Small intestine (tissue), 7 donors: ENCODE measurements around the gene MME. TPM values are rescaled to one million over a fixed set of nuclear protein-coding genes. Genes with fewer than 3 reads are reported as not detected.
A peak's percentile ranks its signal among the peaks of the same experiment; 100 is the strongest.

Experiments used
- DNase-seq, 2 donors: peaks; one replicate each; pipeline versions ENCODE4 v3.0.0 to v3.0.0-alpha.2; 2013
- FAIRE-seq: peaks from 2 replicates; lab custom pipeline; 2012; peaks lifted over from hg19 to GRCh38; lab: Jason Lieb, UNC
- H3K27ac ChIP-seq, 3 donors: one replicate each; pipeline ENCODE4 v1.5.1; 2013; ENCODE audit warnings: low read length in 2 of 3, mild to moderate bottlenecking in 2 of 3, control low read depth in 1 of 3, inconsistent platforms in 1 of 3, low read depth in 1 of 3, moderate library complexity in 1 of 3
- H3K27me3 ChIP-seq, 3 donors: one replicate each; pipeline ENCODE4 v1.6.1; 2013; ENCODE audit warnings: low read length in 3 of 3, inconsistent platforms in 1 of 3; ENCODE audit not compliant: control insufficient read depth in 3 of 3, insufficient read depth in 3 of 3
- H3K36me3 ChIP-seq, 3 donors: one replicate each; pipeline ENCODE4 v1.6.1; 2013; ENCODE audit warnings: low read length in 3 of 3, inconsistent platforms in 1 of 3, low read depth in 1 of 3, mild to moderate bottlenecking in 1 of 3, moderate library complexity in 1 of 3; ENCODE audit not compliant: control insufficient read depth in 3 of 3, insufficient read depth in 2 of 3
- H3K4me1 ChIP-seq, 3 donors: one replicate each; pipeline ENCODE4 v1.6.1; 2013; ENCODE audit warnings: low read length in 2 of 3, inconsistent platforms in 1 of 3, low read depth in 1 of 3, mild to moderate bottlenecking in 1 of 3, moderate library complexity in 1 of 3; ENCODE audit not compliant: control insufficient read depth in 3 of 3, insufficient read depth in 2 of 3
- H3K4me3 ChIP-seq, 3 donors: one replicate each; pipeline ENCODE4 v1.5.1; 2013; ENCODE audit warnings: low read length in 3 of 3, control low read depth in 1 of 3, inconsistent platforms in 1 of 3, low read depth in 1 of 3, mild to moderate bottlenecking in 1 of 3, moderate library complexity in 1 of 3
- H3K9me3 ChIP-seq, 2 donors: one replicate each; pipeline ENCODE4 v1.6.1; 2013; ENCODE audit warnings: low read depth in 1 of 2, low read length in 1 of 2; ENCODE audit not compliant: control insufficient read depth in 2 of 2, insufficient read depth in 1 of 2
- WGBS, 3 donors: extraction: QIAGEN DNeasy Blood & Tissue Kit; methylation state at CpG; one replicate each; pipeline ENCODE4 v1.1.7; 2013; 5-methylcytosine and 5-hydroxymethylcytosine counted together
- polyA plus RNA-seq, 4 donors: library from polyadenylated mRNA; stranded (reverse) in 3 of 4; unstranded in 1 of 4; fragments of 200-250 nt in 3 of 4; fragments of 120-200 nt in 1 of 4; gene quantifications; one replicate each; pipeline versions ENCODE4 v1.2.1 to v1.2.3, GENCODE V29; 2013
- donor health status: healthy with polysubstance abuse.
- donor health status: control.
- donor health status: control.
- donor health status: Bipolar disorder and iron deficiency.
- donor health status: healthy.

MME gene
- polyA plus RNA-seq, 4 donors: 62.1 to 206 (median 132) TPM

- Histone ChIP-seq H3K27ac (peak overlapping the region in 1 of 3 donors; percentile 78), H3K36me3 (peaks cover 0 to 3% (median 1%) of the 10 kb centered on the region in 3 donors), H3K4me3 (no peak overlapping the region), H3K9me3 (peaks cover 0 to 2% of the 10 kb centered on the region in 2 donors), H3K4me1 (peaks cover 0 to 19% (median 2%) of the 10 kb centered on the region in 3 donors), H3K27me3 (no peaks in the 10 kb centered on the region)
- DNase-seq: no peak
- no peak for FAIRE-seq
- WGBS, 3 donors: 70 to 80% (median 79%) methylated on average over 9 of the region's 9 CpGs
Measured at GRCh38 chr3:155158346-155159037, 78.4 kb downstream of the MME start.

DNA sequence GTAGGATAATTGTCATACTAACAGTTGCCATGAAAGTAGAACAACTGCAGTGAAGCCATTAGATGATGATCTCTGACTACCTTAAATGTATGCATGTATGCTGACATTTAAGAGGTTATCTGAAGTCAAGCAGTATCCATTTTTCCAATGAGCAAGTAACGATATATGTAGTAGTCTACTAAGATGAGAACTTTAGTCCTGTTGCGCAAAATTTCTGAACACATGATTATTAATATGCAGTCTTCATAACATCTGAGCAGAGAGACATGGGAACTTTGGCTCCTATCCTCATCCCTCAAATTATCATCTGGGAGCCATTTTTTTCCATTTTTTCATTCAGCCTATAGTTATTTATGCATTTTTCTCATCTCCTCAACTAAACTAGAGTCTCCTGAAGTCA is 79.2 kb downstream of the MME start:
- FAIRE-seq: no peak
- Histone ChIP-seq H3K27ac (peak overlapping the region in 2 of 3 donors; percentile 32 to 78), H3K9me3 (peaks cover 0 to 2% of the 10 kb centered on the region in 2 donors), H3K4me3 (no peak overlapping the region), H3K4me1 (peaks cover 0 to 22% (median 2%) of the 10 kb centered on the region in 3 donors), H3K27me3 (no peaks in the 10 kb centered on the region), H3K36me3 (peaks cover 0 to 3% (median 1%) of the 10 kb centered on the region in 3 donors)
- WGBS, 3 donors: 75 to 87% (median 79%) methylated on average over 2 of the region's 2 CpGs
- DNase-seq: peak; percentile 26 to 61

DNA sequence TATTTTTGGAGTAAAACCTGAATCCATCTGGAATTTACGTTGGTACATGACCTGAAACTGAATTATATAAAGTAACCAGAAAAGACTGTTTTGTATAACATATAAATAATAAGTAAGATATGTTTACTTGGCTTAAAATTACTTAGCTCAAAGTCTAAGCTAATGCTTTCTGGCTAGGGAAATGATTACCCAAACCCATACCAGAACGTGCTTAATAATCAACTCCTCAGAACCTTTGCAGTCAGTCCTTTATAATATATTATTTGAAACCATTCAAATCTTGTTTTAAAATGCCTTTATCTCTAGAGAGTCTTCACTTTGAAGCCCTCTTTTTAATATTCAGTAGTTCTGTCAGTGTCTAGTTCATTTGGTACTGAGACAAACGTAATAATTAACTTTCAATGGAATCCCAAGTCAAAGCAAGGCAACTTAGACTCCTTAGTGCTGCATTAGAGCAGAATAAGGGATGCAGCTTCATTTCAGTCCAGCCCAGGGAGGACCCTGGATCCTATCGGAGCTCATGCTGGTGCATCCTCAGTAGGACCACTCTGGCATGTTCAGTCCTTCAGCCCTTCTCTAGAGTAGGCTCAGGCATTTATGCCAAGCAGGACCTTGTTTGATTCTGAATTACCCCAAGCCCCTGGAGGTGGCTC is 81.6 kb downstream of the MME start:
- WGBS, 3 donors: 48 to 66% (median 51%) methylated on average over 4 of the region's 4 CpGs
- Histone ChIP-seq H3K27me3 (no peaks in the 10 kb centered on the region), H3K9me3 (peaks cover 0 to 2% of the 10 kb centered on the region in 2 donors), H3K27ac (peak overlapping the region in 2 of 3 donors; percentile 37 to 78), H3K4me3 (no peak overlapping the region), H3K4me1 (peaks cover 0 to 29% (median 2%) of the 10 kb centered on the region in 3 donors), H3K36me3 (peaks cover 0 to 4% (median 2%) of the 10 kb centered on the region in 3 donors)
- peak; percentile 47 to 56 for DNase-seq
- FAIRE-seq: peak; percentile 82

GRCh38 chr3:155164306-155164705 is 84.2 kb downstream of the MME start:
- Histone ChIP-seq H3K9me3 (peaks cover 0 to 2% of the 10 kb centered on the region in 2 donors), H3K27ac (peak overlapping the region in 1 of 3 donors; percentile 83), H3K36me3 (peaks cover 0 to 13% (median 8%) of the 10 kb centered on the region in 3 donors), H3K27me3 (no peaks in the 10 kb centered on the region), H3K4me1 (peaks cover 0 to 30% (median 2%) of the 10 kb centered on the region in 3 donors), H3K4me3 (no peak overlapping the region)
- DNase-seq (peak; percentile 39 to 88), FAIRE-seq (peak; percentile 84)

GRCh38 chr3:155166441-155166840 is 86.3 kb downstream of the MME start:
- peak overlapping the region in 1 of 3 donors; percentile 83 for H3K27ac ChIP-seq
- no peak overlapping the region for H3K4me3 ChIP-seq
- no peaks in the 10 kb centered on the region for H3K27me3 ChIP-seq
- peak; percentile 66 to 70 for DNase-seq
- WGBS, 3 donors: 55 to 77% (median 59%) methylated on average over 2 of the region's 2 CpGs
- H3K9me3 ChIP-seq: peaks cover 0 to 2% of the 10 kb centered on the region in 2 donors
- H3K4me1 ChIP-seq: peaks cover 0 to 23% (median 2%) of the 10 kb centered on the region in 3 donors
- FAIRE-seq: peak; percentile 41
- peaks cover 0 to 21% (median 15%) of the 10 kb centered on the region in 3 donors for H3K36me3 ChIP-seq

- no peaks in the 10 kb centered on the region for H3K27me3 ChIP-seq
- no peaks in the 10 kb centered on the region for H3K9me3 ChIP-seq
- peaks cover 2 to 24% (median 15%) of the 10 kb centered on the region in 3 donors for H3K36me3 ChIP-seq
- H3K4me1 ChIP-seq: peaks cover 0 to 8% (median 0%) of the 10 kb centered on the region in 3 donors
- no peak overlapping the region for H3K4me3 ChIP-seq
- FAIRE-seq (no peak), DNase-seq (no peak)
- 84 to 96% (median 94%) methylated on average over 2 of the region's 2 CpGs for WGBS, 3 donors
- H3K27ac ChIP-seq: no peak overlapping the region
Measured at GRCh38 chr3:155169197-155169596, 89.1 kb downstream of the MME start.

DNA sequence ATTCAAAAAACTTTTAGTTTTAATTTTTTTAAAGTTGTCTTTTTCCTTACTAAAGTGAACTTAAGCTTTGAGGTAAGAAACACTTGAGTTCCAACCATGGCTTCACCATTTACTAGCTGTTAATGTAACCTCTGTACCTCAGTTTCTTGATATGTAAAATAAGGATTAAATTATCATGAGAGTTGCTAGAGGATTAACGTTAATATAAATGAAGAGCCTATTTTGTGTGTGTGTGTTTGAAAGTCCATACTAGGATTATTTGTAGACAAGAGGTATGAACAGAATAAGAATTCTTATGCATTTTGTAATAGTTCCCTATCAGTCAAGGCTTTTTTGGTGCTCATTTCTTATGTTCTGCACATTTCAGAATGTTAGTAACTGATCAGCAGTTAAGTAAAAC is 93.7 kb downstream of the MME start:
- DNase-seq (no peak), FAIRE-seq (no peak)
- Histone ChIP-seq H3K27ac (no peak overlapping the region), H3K4me1 (peaks cover 0 to 3% (median 0%) of the 10 kb centered on the region in 3 donors), H3K9me3 (no peaks in the 10 kb centered on the region), H3K4me3 (no peak overlapping the region), H3K27me3 (no peaks in the 10 kb centered on the region), H3K36me3 (peaks cover 2 to 18% (median 16%) of the 10 kb centered on the region in 3 donors)
- WGBS, 3 donors: 89 to 93% (median 91%) methylated on average over 1 of the region's 1 CpG

- 57 to 60% (median 60%) methylated on average over 3 of the region's 3 CpGs for whole genome bisulfite sequencing, 3 donors
- no peak for FAIRE-seq
- DNase-seq: peak in 1 of 2 donors; percentile 34
Measured at GRCh38 chr3:155178810-155179436, 98.8 kb downstream of the MME start.

More at GRCh38 chr3:155178810-155179436, 98.8 kb downstream of the MME start:
- Histone ChIP-seq H3K27me3 (no peaks in the 10 kb centered on the region), H3K27ac (no peak overlapping the region), H3K9me3 (no peaks in the 10 kb centered on the region), H3K36me3 (peaks cover 0 to 9% (median 4%) of the 10 kb centered on the region in 3 donors), H3K4me3 (no peak overlapping the region), H3K4me1 (peaks cover 0 to 13% (median 0%) of the 10 kb centered on the region in 3 donors)
